Measurements from ENCODE around the gene ITGA11.

The ITGA11 gene

DNA sequence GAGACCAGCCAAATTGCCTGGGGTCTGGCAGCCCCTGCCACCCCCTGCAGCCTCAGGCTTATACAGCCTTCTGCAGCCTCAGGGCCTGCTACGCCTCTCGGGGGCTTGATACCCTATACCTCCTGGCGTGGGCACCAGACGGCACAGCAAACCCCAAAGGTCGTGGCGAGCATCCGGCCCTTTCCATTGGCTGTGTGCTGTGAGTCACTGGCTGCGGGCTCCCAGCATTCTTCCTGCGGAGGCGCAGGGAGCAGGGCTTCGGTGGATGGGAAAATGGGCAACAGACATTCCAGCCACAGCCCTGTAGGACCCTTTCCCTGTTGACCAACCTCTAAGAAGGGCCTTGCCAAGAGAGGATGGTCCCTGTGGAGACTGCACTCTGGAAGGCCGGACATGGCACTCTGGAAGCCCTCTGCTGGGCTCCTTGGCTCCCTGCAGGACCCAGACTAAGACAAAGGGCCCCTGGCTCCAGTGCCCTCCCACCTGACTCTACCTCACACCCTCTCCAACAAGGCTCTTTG, 59.6 kb downstream of the ITGA11 start:
- DNase-seq = no peak

DNA sequence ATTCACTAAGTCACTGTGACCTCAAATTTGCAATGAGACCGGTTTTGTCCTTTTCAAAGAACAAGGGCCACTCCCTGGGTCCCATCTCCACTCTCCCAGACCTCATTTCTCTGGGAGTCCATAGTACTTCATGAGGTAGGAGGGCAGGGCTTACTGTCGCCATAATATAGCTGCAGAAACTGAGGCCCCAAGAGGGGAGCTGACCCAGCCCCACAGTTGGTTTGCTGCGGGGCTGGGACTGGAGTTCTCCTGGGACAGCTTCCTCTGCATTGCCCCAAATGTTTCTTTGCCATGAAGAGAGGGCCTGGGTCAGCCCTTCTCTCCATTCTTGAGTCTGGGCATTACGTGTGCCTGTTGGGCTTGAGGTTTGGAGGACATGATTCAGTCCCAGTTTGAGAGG, 60.1 kb downstream of the ITGA11 start:
- no peak for DNase-seq

DNA sequence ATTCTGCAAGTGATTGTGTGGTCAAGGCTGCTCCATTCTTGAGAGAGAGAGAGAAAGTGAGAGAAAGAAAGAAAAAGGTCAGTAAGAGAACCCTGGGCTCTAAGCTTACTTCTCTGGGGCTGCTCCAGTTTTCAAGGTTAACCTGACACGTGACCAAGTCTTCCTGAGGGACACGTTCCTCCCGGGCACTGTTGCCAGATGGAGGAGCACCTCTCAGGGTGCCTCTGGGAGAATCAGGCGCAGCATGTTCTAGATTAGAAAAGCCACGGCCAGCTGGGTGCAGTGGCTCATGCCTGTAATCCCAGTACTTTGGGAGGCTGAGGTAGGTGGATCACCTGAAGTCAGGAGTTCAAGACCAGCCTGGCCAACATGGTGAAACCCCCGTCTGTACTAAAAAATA, 60.8 kb downstream of the ITGA11 start:
- DNase-seq = no peak

DNA sequence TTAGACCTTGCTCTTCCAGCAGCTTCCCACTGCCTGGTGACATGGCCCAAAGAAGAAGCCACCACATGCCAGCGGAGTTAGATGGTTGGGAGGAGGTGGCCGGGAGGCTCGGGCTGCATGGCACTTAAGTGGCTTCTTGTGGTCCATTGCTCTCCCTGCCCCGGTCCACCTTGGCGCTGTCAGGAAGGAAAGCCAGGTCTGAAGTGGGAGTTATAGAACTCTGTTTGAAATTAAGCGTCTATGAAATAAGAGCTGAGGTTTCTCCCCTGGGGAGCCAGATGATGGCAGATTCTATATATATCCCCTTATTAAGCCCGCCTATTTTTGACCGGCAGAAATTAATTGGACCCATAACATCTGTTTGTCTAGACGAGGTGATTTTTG, 61.2 kb downstream of the ITGA11 start:
- DNase-seq = no peak

DNA sequence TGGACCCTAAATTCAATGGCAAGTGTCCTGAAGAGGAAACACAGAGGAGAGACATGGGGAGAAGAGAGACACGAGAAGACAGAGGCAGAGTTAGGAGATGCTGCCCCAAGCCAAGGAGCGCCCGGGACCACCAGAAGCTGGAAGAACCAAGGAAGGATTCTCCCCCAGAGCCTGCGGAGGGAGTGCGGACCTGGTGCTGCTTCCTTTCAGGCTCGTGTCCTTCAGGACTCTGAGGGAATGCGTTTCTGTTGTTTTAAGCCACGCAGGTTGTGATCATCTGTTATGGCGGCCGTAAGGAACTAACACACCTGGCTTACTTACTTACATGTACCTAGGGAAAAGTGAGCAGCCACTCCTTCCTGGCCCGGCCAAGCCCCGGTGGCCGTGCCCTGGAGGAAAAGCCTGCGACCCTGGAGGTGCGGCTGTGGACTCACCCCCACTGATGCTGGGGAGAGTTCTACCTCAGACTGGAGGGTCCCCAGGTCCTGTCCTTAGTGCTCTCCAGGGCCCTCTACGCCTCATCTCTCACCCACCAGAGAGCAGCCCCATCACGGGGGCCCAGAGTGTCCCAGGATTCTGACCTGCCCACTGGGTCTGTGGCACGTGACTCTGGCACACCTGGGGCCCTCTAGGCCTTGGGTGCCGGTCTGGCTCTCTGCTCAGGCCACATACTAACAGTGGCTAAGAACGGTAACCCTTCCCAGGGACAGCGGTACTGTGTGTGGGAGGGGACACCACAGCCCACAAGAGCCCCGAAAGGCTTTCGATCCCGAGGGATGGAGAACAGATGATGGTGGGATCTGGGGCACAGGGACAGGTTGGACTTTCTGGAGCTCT, 61.8 kb downstream of the ITGA11 start:
- no peak for DNase-seq

DNA sequence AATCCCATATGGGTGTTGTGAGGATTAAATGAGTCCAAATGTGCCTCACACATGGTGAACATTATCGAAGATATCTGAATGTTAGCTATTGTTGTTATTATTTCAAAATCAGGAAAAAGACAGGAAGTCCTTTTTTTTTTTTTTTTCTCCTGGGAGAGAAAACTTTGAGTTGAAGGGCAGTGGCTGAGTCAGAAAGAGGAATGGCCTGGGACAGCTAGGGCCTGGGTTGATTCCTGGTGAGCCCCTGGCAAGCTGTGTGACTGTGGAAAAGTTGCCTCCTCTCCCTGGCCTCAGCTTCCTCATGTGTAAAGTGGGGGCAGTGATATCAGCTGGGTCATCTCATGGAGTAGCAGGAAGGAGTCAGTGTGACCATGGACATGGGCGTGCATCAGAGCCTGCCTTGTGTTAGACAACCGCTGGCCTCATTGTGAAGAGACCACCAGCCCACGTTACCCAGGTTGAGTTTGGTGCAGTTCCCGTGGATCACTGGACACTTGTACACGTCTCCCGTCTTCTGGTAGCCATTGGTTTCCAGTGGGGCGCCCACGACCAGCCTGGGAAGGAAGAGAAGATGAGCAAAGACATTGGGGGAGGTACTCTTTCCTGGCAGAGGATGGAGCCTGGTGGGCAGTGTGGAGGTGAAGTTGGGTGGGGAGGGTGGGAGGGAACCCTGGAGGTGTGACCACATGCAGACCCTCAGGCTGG, 63.1 kb downstream of the ITGA11 start:
- DNase-seq = no peak

DNA sequence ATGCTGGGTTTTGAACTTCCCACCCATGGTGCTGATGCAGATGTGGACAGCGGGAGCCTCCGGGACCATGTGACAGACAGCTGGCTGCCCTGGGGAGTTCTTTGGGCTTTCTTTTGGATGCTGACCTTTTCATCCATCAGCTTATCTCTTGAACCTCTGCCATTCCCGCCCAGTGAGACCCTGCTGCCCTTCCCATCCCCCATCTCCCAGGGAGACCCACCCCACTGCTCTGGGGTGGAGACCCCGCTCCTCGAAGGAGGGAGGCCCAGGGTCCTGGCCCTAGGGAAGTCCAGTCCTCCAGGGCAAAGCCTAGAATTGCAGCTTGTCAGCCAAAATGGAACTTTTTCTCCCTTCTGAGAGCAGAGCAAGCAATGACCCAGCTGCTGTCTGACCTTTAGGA, 64.0 kb downstream of the ITGA11 start:
- no peak for DNase-seq

DNA sequence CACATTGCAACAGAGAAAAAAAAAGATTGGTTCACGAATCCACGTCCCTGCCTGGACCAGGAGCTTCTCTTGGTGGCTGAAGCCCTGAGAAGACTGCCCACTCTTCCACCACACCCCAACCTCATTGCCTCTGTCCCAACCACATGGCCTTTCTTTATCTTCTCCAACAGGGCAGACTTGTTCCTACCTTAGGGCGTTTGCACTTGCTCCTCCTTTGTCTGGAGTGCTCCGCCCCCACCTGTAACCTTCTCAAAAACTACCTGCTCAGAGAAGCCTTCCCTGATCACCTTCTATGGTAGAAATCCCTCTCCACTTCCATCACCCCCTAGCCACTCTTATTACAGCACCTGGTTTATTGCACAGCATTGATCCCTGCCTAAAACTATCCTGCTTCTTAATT, 64.7 kb downstream of the ITGA11 start:
- no peak for DNase-seq

DNA sequence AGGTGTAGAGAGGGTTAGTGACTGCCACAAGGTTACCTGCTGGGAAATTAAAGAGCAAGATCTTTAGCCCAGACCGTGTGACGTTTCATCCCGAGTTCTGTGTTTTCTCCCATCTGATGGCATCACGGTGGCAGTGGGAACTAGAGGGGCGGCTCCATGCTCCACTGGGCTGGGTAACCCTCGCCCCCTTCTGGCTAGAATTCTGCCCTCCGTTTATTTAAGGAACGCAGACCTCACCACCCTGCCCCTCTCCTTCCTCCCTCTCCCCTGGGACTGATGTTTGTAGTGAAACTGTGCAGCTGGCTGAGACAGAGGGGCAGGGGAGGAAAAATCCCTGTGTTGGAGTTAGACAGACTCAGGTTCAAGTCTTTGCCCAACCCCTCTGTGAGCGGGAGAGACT, 65.6 kb downstream of the ITGA11 start:
- no peak for DNase-seq

DNA sequence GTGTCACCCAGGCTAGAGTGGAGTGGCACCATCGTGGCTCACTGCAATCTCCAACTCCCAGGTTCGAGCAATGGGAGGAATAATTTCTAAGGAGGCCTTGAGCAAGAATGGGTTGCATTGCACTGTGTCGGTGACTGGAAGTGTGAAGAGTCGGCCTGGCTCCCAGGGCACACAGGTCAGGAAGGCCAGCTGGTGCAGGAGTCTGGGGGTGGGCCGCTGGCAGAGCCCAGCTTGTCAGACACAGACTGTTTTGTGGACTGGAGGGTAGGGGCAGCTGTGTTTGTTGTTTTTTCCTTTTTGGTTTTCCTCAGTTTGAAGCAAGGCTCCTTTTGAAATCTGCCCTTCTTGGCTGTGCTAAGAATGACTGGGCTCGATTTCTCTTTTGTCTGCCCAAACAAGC, 66.2 kb downstream of the ITGA11 start:
- no peak for DNase-seq

DNA sequence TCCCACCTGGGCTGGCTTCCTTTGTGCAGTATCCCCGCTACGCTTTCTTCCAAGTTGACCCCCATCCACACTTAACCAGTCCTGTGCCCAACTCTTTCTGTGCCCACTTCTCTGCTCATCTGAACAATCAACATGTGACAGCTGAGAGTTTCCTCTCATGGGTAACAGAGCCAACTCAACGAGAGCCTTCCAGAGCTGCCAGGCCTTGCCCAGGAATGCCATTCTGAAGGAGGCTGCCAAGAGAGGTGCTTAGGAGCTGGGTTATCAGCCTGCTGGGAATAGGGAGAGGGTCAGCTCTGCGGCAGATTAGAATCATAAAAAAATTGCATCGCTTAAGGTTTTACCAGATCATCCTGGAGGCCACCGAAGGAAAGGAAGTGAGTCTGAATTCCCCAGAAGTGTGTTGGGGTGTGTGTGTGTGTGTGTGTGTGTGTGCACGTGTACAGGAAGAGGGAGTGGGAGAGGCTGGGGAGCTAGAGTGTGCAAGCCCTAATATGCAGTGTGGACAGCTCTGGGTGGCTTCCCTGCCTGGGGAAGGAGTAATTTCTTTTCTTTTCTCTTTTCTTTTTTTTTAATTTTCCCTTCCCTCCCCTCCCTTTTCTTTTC, 66.7 kb downstream of the ITGA11 start:
- DNase-seq = no peak

DNA sequence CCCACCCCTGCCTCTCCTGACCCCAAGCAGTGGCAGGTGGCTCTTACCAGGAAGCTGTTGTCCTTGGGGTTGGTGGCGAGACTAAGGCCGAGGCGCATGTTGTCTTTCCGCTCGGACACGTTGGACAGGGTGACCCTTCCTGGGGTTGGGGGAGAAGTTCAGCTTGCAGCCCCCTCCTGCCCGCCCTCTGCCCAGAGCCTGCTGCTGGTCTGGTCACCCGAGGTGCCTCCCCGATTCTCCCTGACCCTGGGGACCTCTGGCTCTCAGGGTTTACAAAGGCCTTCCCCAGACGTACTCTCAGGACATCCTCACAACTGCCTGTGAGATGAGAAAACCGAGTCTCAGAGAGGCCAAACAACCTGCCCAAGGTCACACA, 67.3 kb downstream of the ITGA11 start:
- no peak for DNase-seq

DNA sequence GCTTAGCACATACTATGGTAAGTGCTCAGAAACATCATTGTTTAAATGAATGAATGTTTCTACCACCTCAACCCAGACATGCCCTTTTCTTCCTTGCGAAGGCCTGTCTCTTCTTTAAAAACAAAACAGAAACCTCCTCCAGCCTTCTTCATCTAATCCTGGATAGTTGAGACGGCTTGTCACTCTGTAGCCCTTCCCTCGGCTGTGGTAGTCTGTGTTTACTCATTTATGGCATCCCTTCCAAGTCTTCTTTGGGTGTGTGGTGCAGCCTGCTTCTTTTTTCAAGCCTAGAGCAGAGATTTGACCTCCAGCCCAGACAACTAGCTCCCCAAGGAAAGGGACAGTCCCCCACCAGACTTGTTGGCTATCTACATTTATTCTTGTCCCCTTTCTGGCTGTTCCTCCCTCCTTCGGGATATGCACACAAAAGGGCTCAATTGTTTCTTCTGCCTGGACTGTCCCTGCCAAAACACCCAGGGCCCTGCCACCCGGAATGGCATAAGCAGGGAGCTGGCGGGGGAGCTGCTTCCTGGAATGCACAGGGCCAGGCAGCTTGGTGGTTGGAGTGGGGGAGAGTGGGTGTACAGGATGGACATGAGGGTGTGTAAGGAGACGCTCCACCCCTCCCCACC, 67.8 kb downstream of the ITGA11 start:
- DNase-seq = no peak

DNA sequence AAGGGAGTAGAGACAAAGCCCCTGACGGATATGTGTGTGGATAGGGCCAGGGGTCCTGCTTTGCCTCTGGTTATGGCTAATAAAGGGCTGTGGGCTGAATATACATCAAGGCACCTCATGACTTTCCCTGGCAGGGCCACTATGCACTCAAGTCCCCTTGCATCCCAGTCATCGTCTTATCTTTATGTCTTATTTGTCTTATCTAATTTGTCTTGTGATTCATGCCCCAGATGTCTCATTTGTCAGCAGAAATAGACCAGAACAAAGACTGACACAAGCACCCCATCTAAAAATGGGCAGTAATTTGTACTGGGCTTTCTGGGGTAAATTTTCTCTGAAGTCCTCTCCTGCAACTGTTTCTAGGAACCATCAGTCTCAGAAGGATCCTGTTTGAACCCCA, 68.6 kb downstream of the ITGA11 start:
- no peak for DNase-seq

DNA sequence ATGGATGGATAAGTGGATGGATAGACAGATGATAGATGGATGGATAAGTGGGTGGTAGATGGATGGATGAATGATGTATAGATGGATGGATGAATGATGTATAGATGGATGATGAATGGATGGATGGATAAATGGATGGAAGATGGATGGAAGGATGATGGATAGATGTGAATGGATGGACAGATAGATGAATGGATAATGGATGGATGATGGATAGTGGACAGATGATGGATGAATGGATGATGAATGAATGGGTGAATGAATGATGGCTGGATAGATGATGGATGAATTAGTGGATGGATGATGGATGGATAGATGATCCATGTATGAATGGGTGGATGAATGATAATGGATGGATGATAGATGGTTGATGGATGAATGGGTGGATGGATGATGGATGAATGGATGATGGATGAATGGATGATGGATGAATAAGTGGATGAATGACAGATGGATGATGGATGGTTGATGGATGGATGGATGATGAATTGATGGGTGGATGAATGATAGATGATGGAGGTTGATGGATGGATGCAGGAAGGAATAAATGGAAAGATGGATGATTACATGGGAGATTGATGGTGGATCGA, 69.3 kb downstream of the ITGA11 start:
- no peak for DNase-seq

DNA sequence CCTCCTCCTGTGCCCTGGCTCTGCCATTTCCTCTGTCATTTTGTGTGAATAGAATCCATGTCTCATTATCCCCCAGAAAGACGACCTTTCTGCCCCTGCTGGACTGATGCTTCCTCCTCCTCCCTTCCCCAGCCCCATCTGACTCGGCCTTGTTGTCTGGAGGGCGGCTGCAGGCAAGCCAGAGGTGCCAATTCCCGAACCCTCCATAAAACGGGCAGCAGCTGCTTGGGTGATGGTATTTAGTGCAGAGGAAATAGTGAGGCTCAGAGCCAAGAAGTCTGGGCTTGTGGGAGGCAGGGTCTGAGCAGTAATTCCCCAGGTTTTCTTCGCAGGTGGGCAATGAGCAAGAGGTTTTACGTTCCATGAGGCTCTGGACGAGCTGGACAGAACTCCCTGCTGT, 71.2 kb downstream of the ITGA11 start:
- DNase-seq = no peak

DNA sequence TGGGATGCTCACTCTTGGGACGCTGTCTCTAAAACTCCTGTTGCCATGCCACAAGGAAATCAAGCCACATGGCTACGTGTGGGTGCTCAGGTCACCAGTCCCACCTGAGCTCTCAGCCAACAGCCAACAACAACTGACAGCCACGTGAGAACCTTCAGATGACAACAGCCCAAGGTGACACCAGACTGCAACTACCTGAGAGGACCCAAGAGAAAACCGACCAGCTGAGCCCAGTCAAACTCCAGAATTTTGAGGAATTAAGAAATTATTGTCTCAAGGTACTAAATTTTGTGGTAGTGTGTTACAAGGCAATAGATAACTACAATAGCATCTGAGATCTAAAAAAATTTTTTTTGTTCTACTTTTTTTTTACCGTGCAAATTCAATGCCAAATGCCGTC, 75.2 kb downstream of the ITGA11 start:
- no peak for DNase-seq

DNA sequence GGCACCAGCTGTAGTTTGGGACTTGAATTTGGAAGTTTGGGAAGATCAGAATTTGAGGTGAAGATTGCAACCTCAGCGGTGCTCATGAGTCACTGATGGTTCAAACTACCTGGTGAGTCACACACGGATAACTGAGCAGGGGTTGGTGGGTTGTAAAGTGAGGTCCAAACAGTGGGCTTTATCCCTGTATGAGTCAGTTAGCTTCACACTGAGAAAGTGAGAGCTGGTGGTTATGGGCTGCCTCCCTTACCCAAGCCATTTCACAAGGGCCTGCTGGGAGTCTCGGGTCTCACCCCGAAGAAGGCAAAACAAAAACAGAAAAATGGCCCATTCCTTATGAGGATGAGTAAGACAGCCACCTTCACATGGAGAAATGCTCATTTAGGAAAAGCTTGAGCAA, 77.0 kb downstream of the ITGA11 start:
- DNase-seq = no peak

DNA sequence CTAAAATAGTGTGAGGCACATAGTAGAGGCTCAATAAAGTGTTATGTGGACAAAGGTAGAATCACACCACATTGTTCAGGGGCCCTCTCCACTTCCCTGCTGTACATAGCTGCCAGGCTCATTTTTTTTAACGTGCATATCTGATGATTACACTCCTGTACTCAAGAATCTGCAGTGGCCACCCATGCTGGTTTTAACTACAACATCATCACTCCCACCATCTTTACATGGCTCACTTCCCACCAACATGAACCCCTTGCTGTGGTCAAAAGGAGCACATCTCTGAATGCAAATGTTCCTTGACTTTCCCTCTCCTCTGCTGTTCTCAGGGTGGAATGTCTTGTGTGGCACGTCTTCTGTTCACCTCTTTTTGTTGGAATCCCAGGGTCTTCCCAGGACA, 77.7 kb downstream of the ITGA11 start:
- no peak for DNase-seq

DNA sequence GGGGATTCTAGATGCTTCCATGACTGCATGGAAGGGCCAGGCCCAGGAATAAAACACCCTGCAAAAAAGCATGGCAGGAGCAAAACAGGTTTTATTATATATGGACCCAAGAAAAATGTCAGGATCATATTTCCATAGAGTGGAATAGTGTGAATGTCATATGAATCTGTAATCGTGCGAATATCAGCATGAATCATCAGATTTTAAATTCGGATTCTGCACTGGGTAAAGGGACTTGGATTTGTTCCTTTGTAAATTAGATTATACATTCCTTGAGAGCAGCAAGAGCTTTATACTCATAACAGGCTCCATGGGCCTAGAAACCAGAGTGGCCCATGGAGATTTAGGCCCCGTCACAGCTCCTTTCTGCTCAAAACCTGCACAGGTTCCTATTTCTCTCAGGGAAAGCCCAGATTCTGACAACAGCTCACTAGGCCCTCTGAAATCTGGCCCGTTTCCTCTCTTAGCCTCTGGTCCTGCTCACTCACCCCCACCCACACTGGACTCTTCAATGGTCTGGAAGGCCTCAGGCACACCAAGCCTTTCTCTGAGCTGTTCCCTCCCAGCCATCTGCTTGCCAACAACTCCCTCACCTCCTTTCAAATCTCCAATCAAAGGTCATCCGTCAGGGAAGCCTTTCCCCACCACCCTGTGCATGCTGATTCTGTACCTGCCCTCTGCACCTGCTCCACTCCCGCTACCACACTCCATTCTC, 78.4 kb downstream of the ITGA11 start:
- DNase-seq = no peak

DNA sequence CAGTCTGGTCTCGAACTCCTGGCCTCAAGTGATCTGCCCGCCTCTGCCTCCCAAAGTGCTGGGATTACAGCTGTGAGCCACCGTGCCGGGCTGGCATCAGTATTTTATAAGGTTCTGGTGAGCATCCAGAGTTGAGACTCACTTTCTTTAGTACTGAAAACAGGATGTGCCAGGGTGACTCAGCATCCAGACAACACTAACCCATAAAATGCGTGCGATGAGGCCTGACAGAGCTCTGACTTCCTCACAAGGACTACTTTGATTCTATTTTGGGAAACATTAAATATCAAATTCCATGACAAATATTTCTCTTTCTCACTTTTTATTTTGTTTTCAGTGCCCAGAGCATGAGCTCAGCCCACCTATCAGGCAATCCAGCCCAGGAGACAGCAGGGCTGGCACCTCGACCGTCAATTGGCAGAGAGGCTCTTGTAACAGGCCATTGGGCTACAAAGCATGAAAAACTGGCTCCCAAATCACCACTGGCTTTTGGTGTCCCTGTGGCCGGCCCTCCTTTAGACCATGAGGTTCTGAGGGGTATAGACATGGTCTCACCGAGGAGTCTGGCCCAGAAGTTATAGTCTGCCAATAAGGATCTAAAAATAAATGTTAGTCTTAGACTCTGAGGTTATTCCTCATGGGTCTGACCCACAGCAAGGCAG, 79.4 kb downstream of the ITGA11 start:
- DNase-seq = no peak

DNA sequence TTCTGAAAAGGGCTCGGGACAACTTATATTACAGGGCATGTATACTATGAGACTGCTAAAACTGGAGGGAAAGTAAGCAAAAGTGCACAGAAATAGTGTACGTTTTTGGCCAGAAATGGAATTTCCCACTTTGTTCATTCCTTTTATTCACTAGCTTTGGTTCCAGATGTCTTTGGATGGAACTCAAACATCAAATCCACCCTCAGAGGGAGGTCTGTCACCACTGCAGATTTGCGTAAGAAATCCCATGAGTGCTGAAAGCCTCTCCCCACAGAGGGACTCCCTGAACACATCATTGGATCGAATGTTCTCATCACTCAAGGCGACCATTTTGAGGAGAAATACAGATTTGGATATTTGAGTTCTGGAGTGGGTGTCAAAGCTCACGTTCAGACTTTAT, 82.8 kb downstream of the ITGA11 start:
- DNase-seq = no peak
